Airway epithelial cell (primary cell): ENCODE data around the gene GAB4. TPM values are rescaled to one million over a fixed set of nuclear protein-coding genes. Genes with fewer than 3 reads are reported as not detected.

Source experiments
- total RNA-seq: library from RNA; depleted of rRNA; stranded (reverse); fragments of >200 nt; gene quantifications from 2 replicates; pipeline ENCODE4 v1.2.3, GENCODE V29; 2015

Gene GAB4, protein sequence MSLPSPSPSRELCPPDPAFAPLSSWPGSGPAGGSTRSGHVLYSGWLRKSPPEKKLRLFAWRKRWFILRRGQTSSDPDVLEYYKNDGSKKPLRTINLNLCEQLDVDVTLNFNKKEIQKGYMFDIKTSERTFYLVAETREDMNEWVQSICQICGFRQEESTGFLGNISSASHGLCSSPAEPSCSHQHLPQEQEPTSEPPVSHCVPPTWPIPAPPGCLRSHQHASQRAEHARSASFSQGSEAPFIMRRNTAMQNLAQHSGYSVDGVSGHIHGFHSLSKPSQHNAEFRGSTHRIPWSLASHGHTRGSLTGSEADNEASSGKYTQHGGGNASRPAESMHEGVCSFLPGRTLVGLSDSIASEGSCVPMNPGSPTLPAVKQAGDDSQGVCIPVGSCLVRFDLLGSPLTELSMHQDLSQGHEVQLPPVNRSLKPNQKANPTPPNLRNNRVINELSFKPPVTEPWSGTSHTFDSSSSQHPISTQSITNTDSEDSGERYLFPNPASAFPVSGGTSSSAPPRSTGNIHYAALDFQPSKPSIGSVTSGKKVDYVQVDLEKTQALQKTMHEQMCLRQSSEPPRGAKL
- total RNA-seq = not detected in 2 replicates

DNA sequence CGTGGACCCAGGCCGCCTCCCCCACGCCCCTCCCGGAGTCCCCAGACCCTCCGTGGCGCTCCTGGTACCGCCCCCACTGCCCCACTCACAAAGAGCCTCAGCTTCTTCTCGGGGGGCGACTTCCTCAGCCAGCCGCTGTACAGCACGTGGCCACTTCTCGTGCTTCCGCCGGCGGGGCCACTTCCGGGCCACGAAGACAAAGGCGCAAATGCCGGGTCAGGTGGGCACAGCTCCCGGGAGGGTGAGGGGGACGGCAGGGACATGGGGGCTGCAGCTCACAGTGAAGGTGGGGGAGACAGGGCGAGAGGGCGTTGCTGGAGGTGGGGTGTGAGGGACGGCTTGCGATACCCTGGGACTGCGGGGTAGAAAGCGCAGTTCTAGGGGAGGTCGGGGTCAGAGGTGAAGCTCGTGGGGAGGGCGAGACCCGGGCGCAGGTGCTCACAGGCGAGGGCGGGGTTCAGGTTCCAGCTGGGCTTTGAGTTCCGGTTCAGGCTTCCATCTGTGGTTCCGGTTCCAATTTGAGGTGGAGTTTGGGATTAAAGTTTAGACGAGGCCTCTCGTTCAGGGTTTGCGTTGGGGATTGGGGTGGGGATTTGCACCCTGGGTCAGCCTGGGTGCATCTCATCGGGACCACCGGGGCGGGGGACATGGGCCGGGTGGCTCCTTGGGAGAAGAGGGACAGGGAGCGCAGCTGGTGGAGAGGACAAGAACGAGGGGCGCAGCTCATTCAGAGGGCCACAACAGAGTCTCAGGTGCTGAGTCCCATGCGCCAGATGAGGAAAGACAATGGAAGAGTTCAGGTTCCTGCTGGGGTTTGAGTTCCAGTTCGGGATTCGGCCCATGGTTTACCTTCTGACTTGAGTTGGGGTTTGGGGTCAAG lies at the start of gene GAB4:
TSS of gene GAB4 (minus strand) at position 371 of the 880 bp plus-strand sequence. CDS start at position 263, 108 bp downstream.

Other genes starting within 250 kb of the GAB4 start
- gene XKR3, start 182.8 kb downstream of the GAB4 start, total RNA-seq = not detected in 2 replicates
- 5.2 and 7.3 TPM in 2 replicates for gene IL17RA, start 76.8 kb upstream of the GAB4 start, total RNA-seq
- 0.07 TPM in 1 of 2 replicates, not detected in the other for gene TMEM121B, start 113.1 kb upstream of the GAB4 start, total RNA-seq
- gene HDHD5, start 151.1 kb upstream of the GAB4 start, total RNA-seq = 63.1 and 63.6 TPM in 2 replicates
- gene ADA2, start 211.2 kb upstream of the GAB4 start, total RNA-seq = not detected in 2 replicates